Measurements from ENCODE around the gene SH2D3C.

GRCh38 chr9:127776924-127777289 lies 1.6 kb downstream of the SH2D3C start:
- TF ChIP-seq POLR2A (IDR thresholded peaks at IDR 0.05) = no peak
- TF ChIP-seq EP300 (IDR thresholded peaks at IDR 0.05) = no peak
- no peak for TF ChIP-seq CTCF (IDR thresholded peaks at IDR 0.05)

Measured in sigmoid colon (tissue), 4 donors.